ENCODE results near the gene ARHGEF16. TPM values are rescaled to one million over a fixed set of nuclear protein-coding genes. Genes with fewer than 3 reads are reported as not detected.

Gene ARHGEF16
- total RNA-seq, 4 donors from 2014 or later: 8.4 to 24.6 (median 22.4) TPM

DNA sequence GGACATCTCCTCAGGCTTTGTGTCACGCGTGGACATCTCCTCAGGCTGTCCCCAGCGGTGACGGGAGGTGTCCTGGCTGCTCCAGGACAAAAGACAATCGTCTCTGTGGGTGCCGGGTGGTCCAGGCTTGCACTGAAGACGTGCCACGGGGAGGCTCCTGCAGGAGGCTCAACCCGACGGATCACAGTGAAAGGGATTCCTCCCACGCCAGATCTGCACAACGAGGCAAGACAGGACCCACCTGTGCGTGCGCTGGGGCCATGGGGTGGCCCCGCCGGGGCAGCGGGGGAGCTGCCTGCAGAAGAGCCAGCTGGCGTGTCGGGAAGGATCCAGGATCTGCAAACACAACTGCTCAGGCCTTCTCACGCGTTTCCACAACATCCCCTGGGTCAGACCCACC is 18.8 kb upstream of the ARHGEF16 start:
- TF ChIP-seq CTCF (IDR thresholded peaks at IDR 0.05) (no peak), POLR2A (IDR thresholded peaks at IDR 0.05) (no peak)
- Histone ChIP-seq H3K27me3 (peaks cover 0 to 97% (median 0%) of the 10 kb centered on the region in 4 donors), H3K4me1 (no peaks in the 10 kb centered on the region), H3K4me3 (no peak overlapping the region), H3K27ac (no peak overlapping the region), H3K9me3 (no peaks in the 10 kb centered on the region), H3K36me3 (no peaks in the 10 kb centered on the region)
- WGBS, 2 donors: 73% methylated on average over 7 to 12 of the region's 21 CpGs
- intact Hi-C loops (cut with DNase I): no loop called here
- no peak for DNase-seq

DNA sequence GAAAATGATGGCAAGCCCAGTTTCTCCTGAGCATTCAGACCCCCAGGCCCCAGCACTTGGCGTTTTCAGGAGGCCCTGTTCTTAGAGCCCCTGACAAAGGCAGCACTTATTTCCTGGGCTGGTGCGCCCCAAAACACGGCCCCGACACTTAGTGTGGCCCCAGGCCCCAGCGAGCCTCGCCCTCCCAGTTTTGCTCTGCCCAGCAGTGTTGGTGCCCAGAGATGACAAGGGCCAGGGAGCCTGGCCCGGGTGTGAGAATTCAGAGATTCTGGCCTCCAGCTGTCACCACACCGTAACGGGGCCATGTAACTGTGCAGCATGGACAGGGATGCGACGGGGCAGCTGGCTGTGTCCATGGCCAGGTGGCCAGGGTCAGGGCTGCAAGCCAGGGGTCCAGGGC is 18.0 kb upstream of the ARHGEF16 start:
- WGBS, 2 donors: 67 to 90% methylated on average over 1 to 5 of the region's 11 CpGs
- DNase-seq: no peak
- H3K27me3 ChIP-seq: peaks cover 0 to 97% (median 0%) of the 10 kb centered on the region in 4 donors
- no peaks in the 10 kb centered on the region for H3K36me3 ChIP-seq
- intact Hi-C loops (cut with DNase I): no loop called here
- no peaks in the 10 kb centered on the region for H3K4me1 ChIP-seq
- H3K27ac ChIP-seq: no peak overlapping the region
- no peak for TF ChIP-seq POLR2A (IDR thresholded peaks at IDR 0.05)
- no peak for TF ChIP-seq CTCF (IDR thresholded peaks at IDR 0.05)
- no peaks in the 10 kb centered on the region for H3K9me3 ChIP-seq
- H3K4me3 ChIP-seq: no peak overlapping the region

DNA sequence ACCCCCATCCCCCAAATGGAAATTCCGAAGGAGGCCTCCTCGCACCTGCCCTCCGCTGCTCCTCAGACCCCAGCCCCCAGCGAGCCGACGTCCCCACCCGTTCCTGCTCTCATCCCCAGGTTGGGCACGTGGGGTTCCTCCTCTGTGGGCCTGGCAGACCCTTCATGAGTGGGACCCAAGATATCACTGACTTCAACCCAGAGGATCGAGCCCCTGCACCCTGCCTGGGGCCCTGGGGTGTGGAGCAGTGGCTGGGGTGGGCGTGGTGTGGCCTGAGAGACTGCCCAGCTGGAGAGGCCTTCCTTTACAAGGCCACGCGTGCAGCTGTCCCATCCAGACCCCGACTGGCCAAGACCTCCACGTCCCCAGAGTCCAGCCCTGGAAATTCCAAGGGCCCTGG is 17.6 kb upstream of the ARHGEF16 start:
- TF ChIP-seq CTCF (IDR thresholded peaks at IDR 0.05): no peak
- TF ChIP-seq POLR2A (IDR thresholded peaks at IDR 0.05): no peak
- intact Hi-C loops (cut with DNase I): no loop called here
- DNase-seq: no peak
- H3K4me3 ChIP-seq: no peak overlapping the region
- H3K27me3 ChIP-seq: peaks cover 0 to 97% (median 0%) of the 10 kb centered on the region in 4 donors
- no peaks in the 10 kb centered on the region for H3K9me3 ChIP-seq
- no peaks in the 10 kb centered on the region for H3K4me1 ChIP-seq
- 76 to 79% methylated on average over 3 to 8 of the region's 14 CpGs for WGBS, 2 donors
- no peaks in the 10 kb centered on the region for H3K36me3 ChIP-seq
- no peak overlapping the region for H3K27ac ChIP-seq

- Histone ChIP-seq H3K27ac (no peak overlapping the region), H3K36me3 (no peaks in the 10 kb centered on the region), H3K9me3 (no peaks in the 10 kb centered on the region), H3K4me1 (no peaks in the 10 kb centered on the region), H3K4me3 (no peak overlapping the region), H3K27me3 (peaks cover 0 to 98% (median 0%) of the 10 kb centered on the region in 4 donors)
- intact Hi-C loops (cut with DNase I): no loop called here
- TF ChIP-seq CTCF (IDR thresholded peaks at IDR 0.05) (no peak), POLR2A (IDR thresholded peaks at IDR 0.05) (no peak)
- DNase-seq: no peak
- WGBS, 2 donors: 61 to 89% methylated on average over 7 of the region's 9 CpGs
Measured at GRCh38 chr1:3438661-3439180, 15.7 kb upstream of the ARHGEF16 start.

DNA sequence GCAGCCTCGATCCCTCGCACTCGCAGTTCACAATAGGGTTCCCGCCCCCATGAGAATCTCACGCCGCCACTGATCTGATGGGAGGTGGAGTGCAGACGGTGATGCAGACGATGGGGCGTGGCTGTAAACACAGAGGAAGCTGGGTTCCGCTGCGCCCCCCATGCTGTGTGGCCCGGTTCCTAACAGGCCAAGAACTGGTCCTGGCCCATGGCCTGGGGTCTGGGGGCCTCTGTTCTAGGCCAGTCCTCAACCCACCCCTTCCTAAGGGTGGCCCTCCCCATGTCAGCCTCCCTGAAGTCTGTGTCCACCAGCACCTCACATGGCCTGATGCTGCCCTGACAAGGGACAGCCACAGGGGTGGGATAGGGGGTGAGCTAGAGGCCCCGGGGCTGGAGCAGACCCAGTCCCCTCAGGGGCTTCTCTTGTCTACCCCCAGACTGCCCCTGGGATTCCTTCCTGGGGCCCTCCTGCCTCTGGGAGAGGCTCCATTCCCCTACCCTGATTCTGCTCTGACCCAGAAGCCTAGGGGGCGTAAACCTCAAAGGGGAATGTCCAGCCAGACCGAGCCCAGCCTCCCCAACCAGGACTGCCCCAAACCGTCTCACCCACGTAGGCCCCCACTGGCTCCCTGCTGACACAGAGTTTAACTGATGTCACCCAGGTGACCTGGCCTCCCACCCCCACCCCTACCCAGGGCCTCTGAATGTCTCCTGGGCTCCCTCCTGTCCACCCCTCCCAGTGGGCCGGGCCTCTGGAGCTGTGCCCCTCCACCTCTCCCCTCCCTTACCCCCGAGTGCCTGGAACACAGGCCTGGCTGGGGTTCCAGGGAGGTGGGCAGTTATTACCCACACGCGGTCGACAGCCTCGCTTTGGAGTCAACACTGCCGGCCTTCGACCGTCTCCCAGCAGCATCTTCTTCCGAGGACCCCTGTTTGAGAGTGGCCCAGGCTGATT is 14.8 kb upstream of the ARHGEF16 start:
- H3K4me3 ChIP-seq: no peak overlapping the region
- H3K27me3 ChIP-seq: peaks cover 0 to 99% (median 0%) of the 10 kb centered on the region in 4 donors
- no peaks in the 10 kb centered on the region for H3K9me3 ChIP-seq
- DNase-seq: no peak
- WGBS, 2 donors: 73 to 88% methylated on average over 9 to 21 of the region's 27 CpGs
- H3K4me1 ChIP-seq: no peaks in the 10 kb centered on the region
- no peak for TF ChIP-seq CTCF (IDR thresholded peaks at IDR 0.05)
- TF ChIP-seq POLR2A (IDR thresholded peaks at IDR 0.05): no peak
- H3K27ac ChIP-seq: no peak overlapping the region
- intact Hi-C loops (cut with DNase I): no loop called here
- H3K36me3 ChIP-seq: no peaks in the 10 kb centered on the region

Measured in esophagus squamous epithelium (tissue), 5 donors.